ENCODE measurements around the gene ACTR2. TPM values are rescaled to one million over a fixed set of nuclear protein-coding genes. Genes with fewer than 3 reads are reported as not detected.

Gene ACTR2
- total and polyA plus RNA-seq, 7 donors = 38.9 to 99.0 (median 84.1) TPM

DNA sequence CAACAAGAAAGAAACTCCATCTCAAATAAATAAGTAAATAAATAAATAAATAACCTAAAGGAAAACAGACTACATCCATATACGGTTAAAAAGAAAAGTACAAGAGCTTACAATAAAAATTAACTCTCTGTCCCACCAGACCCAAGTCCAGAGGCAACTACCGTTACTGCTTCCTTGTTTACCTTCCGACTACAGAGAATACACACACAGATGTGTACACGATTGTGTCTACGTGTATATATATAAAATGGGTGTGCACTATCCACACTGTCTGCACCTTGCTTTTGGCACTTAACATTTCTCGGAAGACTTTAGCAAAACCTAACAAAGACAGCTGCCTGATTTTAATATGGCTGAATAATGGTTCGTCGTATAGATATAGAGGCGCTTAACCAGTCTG lies 69.9 kb downstream of the ACTR2 start:
- TF ChIP-seq, protein P1, sequence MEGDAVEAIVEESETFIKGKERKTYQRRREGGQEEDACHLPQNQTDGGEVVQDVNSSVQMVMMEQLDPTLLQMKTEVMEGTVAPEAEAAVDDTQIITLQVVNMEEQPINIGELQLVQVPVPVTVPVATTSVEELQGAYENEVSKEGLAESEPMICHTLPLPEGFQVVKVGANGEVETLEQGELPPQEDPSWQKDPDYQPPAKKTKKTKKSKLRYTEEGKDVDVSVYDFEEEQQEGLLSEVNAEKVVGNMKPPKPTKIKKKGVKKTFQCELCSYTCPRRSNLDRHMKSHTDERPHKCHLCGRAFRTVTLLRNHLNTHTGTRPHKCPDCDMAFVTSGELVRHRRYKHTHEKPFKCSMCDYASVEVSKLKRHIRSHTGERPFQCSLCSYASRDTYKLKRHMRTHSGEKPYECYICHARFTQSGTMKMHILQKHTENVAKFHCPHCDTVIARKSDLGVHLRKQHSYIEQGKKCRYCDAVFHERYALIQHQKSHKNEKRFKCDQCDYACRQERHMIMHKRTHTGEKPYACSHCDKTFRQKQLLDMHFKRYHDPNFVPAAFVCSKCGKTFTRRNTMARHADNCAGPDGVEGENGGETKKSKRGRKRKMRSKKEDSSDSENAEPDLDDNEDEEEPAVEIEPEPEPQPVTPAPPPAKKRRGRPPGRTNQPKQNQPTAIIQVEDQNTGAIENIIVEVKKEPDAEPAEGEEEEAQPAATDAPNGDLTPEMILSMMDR (IDR thresholded peaks at IDR 0.05) = no peak
- DNase-seq (no peak), ATAC-seq (no peak)
- 93 to 95% (median 94%) methylated on average over 9 of the region's 9 CpGs for WGBS, 3 donors
- no peaks in the 10 kb centered on the region for H3K9me3 ChIP-seq
- H3K4me3 ChIP-seq = no peak overlapping the region
- no peak overlapping the region for H3K27ac ChIP-seq
- intact Hi-C loops (cut with DNase I) = no loop called here
- no peaks in the 10 kb centered on the region for H3K36me3 ChIP-seq (ENCODE audit: insufficient read depth in 1 of 2, low read depth in 1 of 2)
- H3K4me1 ChIP-seq = peaks cover 32% of the 10 kb centered on the region
- H3K27me3 ChIP-seq (ENCODE audit: insufficient read depth in 3 of 3, low read length in 2 of 3) = no peaks in the 10 kb centered on the region

DNA sequence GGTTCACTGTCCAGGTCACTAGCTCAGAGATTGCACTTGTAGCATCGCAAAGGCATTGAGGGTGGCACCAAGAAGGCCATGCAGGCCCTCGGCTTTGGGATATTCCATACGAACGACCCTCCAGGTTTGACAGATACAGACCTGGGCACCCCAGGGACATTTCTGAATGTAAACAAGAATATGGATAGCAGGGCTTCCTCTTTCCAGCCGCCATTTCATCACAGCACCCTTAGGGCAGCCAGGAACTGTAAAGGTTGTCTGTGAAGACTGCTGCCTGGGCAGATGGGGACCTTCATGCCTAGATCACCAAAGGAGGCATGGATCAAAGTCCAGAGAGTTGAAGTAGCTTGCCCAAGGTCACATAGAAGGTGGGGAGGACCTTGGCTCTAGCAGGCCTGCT lies 70.5 kb downstream of the ACTR2 start:
- WGBS, 3 donors = 83 to 91% (median 89%) methylated on average over 5 of the region's 5 CpGs
- ATAC-seq = no peak
- no peak overlapping the region for H3K27ac ChIP-seq
- no peaks in the 10 kb centered on the region for H3K36me3 ChIP-seq (ENCODE audit: insufficient read depth in 1 of 2, low read depth in 1 of 2)
- H3K27me3 ChIP-seq (ENCODE audit: insufficient read depth in 3 of 3, low read length in 2 of 3) = no peaks in the 10 kb centered on the region
- H3K4me1 ChIP-seq = peaks cover 29% of the 10 kb centered on the region
- no peak overlapping the region for H3K4me3 ChIP-seq
- H3K9me3 ChIP-seq = no peaks in the 10 kb centered on the region
- TF ChIP-seq, protein P1 (IDR thresholded peaks at IDR 0.05) = no peak
- DNase-seq = no peak
- intact Hi-C loops (cut with DNase I) = no loop called here

DNA sequence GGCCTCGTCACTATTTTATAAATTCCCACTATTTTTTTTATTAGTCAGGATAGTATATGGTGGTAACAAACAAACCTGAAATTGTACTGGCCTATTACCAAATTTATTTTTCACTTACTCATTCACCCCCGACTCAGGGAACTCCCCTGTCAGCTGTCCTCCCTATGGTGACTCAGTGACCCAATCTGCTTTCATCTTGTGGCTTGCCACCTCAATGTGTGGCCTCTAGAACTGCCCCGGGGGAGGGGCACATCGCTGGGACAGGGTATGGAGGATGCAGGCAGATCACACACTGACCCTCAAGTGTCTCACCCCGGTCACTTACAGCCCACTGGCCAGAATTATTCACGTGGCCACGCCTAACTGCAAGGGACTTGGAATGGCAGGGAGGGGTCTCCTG lies 71.6 kb downstream of the ACTR2 start:
- Histone ChIP-seq H3K4me1 (peaks cover 29% of the 10 kb centered on the region), H3K4me3 (no peak overlapping the region), H3K27me3 (ENCODE audit: insufficient read depth in 3 of 3, low read length in 2 of 3) (no peaks in the 10 kb centered on the region), H3K36me3 (ENCODE audit: insufficient read depth in 1 of 2, low read depth in 1 of 2) (no peaks in the 10 kb centered on the region), H3K9me3 (no peaks in the 10 kb centered on the region), H3K27ac (peak overlapping the region; percentile 66)
- DNase-seq = no peak
- intact Hi-C loops (cut with DNase I) = no loop called here
- 70 to 79% (median 71%) methylated on average over 7 of the region's 7 CpGs for WGBS, 3 donors
- ATAC-seq = peak in 1 of 4 donors; percentile 16
- TF ChIP-seq, protein P1 (IDR thresholded peaks at IDR 0.05) = no peak

DNA sequence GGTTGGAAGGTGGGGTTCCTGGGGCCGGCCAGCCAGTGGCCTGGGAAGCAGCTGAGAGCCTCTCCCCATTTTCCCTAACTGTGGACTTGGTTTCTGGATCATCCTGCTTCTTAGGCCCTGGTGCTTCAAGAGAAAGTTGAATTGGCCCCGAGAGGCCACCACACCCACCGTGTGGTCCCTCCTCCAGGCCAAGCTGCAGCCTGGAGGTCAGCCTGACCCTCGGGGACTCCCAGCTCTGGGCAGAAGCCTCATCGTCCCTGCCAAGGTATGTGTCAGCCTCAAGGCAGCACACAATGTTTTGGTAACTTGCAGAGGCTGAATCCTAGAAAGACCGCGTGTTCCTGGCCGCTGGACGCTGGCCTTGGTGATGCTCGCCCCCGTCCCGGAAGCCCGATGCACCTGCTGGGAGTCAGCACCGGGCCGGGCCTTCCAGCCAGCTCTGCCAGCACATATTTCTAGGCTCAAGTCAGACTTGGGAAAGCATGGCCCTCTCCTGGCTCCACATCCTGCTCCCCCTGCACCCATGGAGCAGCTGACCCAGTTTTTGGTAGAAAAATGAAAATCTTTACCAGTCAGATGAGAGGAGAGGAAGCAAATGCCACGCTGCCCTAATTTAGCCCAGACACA lies 72.6 kb downstream of the ACTR2 start:
- TF ChIP-seq, protein P1 (IDR thresholded peaks at IDR 0.05) = no peak
- H3K4me3 ChIP-seq = no peak overlapping the region
- ATAC-seq (peak; percentile 90 to 96 (median 94)), DNase-seq (peak; percentile 92 to 95)
- peak overlapping the region; percentile 66 for H3K27ac ChIP-seq
- no peaks in the 10 kb centered on the region for H3K36me3 ChIP-seq (ENCODE audit: insufficient read depth in 1 of 2, low read depth in 1 of 2)
- intact Hi-C loops (cut with DNase I) = no loop called here
- peaks cover 29% of the 10 kb centered on the region for H3K4me1 ChIP-seq
- H3K9me3 ChIP-seq = no peaks in the 10 kb centered on the region
- 4 to 11% (median 7%) methylated on average over 16 of the region's 16 CpGs for WGBS, 3 donors
- H3K27me3 ChIP-seq (ENCODE audit: insufficient read depth in 3 of 3, low read length in 2 of 3) = no peaks in the 10 kb centered on the region

All from psoas muscle (tissue), 8 donors.